Measurements from ENCODE around the gene POLN. TPM values are rescaled to one million over a fixed set of nuclear protein-coding genes. Genes with fewer than 3 reads are reported as not detected.

Gene POLN
- total RNA-seq, 4 donors from 2014 or later, result 0.27 to 2.6 (median 1.4) TPM

DNA sequence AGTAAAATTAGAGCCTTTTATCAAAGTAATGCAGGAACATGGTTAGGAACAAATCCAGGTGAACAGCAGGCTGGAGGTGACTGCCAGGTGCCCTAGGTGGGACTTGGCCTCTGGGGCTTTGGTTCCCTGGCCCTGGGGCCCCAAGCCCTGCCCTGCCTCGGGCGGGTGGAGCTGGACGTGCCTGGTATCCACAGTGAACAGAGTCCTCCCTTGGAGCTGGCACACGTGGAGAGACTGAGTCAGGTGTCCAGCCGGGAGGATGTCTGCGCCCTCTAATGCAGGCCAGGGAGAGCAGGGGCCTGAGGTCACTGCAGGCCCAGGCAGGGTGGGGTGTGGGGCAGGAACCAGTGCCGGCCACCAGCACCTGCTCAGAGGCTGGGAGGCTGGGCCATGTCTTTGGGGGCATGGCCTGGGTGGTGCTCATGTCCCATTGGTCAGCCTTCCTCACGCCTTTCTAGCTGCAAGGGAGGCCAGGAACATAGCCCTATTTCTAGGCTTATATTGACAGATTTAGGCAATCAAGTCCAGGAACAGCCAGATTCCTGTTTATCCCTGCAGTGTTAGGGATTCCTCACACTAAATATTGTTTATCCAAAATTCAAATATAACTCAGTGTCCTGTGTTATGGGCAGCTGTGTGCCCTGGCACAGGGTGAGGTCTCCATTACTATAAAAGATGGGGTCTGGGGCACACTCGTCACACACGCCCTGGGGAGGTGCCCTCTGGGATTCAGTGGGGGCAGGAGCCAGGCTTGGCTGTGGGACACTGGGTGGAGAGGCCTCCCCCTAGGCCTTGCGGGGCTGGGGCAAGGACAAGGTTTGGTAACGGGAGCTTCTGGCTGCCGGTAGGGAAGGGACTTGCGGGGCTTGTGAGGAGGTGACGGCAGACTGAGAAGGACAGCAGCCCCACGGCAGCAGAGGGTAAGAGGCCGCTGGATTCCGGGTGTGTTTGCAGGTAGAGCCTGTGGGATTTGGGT is 197.1 kb downstream of the POLN start:
- Histone ChIP-seq H3K27ac (no peak overlapping the region), H3K36me3 (no peaks in the 10 kb centered on the region), H3K27me3 (peaks cover 50% of the 10 kb centered on the region), H3K4me1 (peaks cover 0 to 27% (median 22%) of the 10 kb centered on the region in 4 donors), H3K4me3 (no peak overlapping the region), H3K9me3 (no peaks in the 10 kb centered on the region)
- in situ Hi-C loops (cut with MboI; ENCODE audit: low pct_ligation_motif_present in 1 of 4, low pct_unique_long_range_greater_than_20kb in 1 of 4, low sequenced_read_pairs in 3 of 4), result no loop called here
- no peak for DNase-seq
- TF ChIP-seq POLR2AphosphoS5 (IDR thresholded peaks at IDR 0.05), result no peak
- no peak for TF ChIP-seq EP300 (IDR thresholded peaks at IDR 0.05; ENCODE audit: low read depth)
- no peak for TF ChIP-seq POLR2A (IDR thresholded peaks at IDR 0.05)
- TF ChIP-seq, protein P1, sequence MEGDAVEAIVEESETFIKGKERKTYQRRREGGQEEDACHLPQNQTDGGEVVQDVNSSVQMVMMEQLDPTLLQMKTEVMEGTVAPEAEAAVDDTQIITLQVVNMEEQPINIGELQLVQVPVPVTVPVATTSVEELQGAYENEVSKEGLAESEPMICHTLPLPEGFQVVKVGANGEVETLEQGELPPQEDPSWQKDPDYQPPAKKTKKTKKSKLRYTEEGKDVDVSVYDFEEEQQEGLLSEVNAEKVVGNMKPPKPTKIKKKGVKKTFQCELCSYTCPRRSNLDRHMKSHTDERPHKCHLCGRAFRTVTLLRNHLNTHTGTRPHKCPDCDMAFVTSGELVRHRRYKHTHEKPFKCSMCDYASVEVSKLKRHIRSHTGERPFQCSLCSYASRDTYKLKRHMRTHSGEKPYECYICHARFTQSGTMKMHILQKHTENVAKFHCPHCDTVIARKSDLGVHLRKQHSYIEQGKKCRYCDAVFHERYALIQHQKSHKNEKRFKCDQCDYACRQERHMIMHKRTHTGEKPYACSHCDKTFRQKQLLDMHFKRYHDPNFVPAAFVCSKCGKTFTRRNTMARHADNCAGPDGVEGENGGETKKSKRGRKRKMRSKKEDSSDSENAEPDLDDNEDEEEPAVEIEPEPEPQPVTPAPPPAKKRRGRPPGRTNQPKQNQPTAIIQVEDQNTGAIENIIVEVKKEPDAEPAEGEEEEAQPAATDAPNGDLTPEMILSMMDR (IDR thresholded peaks at IDR 0.05), result no peak
- 87 to 89% methylated on average over 5 to 17 of the region's 18 CpGs for WGBS, 2 donors (ENCODE audit: low coverage in 1 of 2)
- intact Hi-C loops (cut with DNase I; ENCODE audit: low total_unique reads), result no loop called here

DNA sequence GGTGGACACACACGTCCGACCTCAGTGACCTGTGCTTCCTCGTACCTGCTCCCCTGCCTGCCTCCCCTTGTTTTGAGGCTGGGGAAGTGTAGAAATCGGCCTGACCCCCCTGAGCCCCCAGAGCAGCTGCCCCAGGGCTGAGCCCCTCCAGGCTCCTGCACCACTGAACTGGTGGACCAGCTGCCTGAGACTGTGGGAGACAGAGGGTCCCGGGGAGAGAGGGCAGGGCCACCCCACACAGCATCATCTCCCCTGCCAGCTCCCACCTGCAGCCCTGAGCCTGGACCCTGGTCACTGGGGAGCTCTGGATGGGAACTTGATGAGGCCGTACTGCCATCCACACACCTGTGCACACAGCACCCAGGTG is 197.8 kb downstream of the POLN start:
- DNase-seq, result no peak
- peaks cover 0 to 27% (median 22%) of the 10 kb centered on the region in 4 donors for H3K4me1 ChIP-seq
- H3K36me3 ChIP-seq, result no peaks in the 10 kb centered on the region
- H3K4me3 ChIP-seq, result no peak overlapping the region
- TF ChIP-seq POLR2AphosphoS5 (IDR thresholded peaks at IDR 0.05), result no peak
- no peak for TF ChIP-seq EP300 (IDR thresholded peaks at IDR 0.05; ENCODE audit: low read depth)
- TF ChIP-seq POLR2A (IDR thresholded peaks at IDR 0.05), result no peak
- TF ChIP-seq, protein P1 (IDR thresholded peaks at IDR 0.05), result no peak
- H3K27ac ChIP-seq, result no peak overlapping the region
- in situ Hi-C loops (cut with MboI; ENCODE audit: low pct_ligation_motif_present in 1 of 4, low pct_unique_long_range_greater_than_20kb in 1 of 4, low sequenced_read_pairs in 3 of 4) (no loop called here), intact Hi-C loops (cut with DNase I; ENCODE audit: low total_unique reads) (no loop called here)
- no peaks in the 10 kb centered on the region for H3K9me3 ChIP-seq
- H3K27me3 ChIP-seq, result peaks cover 50% of the 10 kb centered on the region
- 80% methylated on average over 6 of the region's 6 CpGs; no CpG with 5 or more reads in 1 of the 2 donors for WGBS, 2 donors (ENCODE audit: low coverage in 1 of 2)

DNA sequence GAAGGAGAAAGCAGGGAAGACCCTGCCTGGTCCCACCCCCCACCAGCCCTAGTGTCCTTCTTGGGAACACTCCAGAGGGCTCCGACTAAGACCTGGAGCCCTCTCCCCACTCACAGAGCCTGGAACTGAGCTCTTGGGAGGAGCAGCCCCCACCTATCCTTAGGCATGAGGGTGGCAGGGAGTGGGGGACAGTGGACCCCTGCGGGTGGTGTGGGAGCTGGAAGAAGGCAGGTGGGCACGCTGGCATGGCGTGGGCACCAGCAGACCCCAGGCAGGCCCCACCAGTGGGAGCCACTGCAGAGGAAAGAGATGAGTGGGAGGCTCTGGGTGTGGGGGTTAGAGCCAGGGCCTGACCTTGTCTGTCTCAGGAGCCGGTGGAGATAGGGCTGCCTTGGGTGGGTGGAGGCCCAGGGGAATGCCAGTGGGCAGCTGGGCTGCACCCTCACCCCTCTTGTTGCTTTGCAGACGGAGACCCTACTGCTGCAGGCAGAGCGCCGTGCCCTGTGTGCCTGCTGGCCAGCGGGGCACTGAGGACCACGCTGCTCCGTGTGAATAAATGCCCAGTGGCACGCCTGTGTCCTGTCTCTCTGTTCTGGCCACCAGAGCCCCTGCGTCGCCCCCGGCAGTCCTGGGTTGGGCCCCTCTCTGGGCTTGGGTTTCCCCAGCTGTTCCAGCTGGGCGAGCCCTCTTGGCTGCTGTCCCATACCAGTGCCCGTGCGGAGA is 198.4 kb downstream of the POLN start:
- intact Hi-C loops (cut with DNase I; ENCODE audit: low total_unique reads), result no loop called here
- Histone ChIP-seq H3K4me3 (no peak overlapping the region), H3K36me3 (no peaks in the 10 kb centered on the region), H3K9me3 (no peaks in the 10 kb centered on the region), H3K27me3 (peaks cover 53% of the 10 kb centered on the region), H3K27ac (no peak overlapping the region), H3K4me1 (peaks cover 0 to 27% (median 22%) of the 10 kb centered on the region in 4 donors)
- TF ChIP-seq EP300 (IDR thresholded peaks at IDR 0.05; ENCODE audit: low read depth) (no peak), POLR2AphosphoS5 (IDR thresholded peaks at IDR 0.05) (no peak), POLR2A (IDR thresholded peaks at IDR 0.05) (no peak)
- TF ChIP-seq, protein P1 (IDR thresholded peaks at IDR 0.05), result no peak
- in situ Hi-C loops (cut with MboI; ENCODE audit: low pct_ligation_motif_present in 1 of 4, low pct_unique_long_range_greater_than_20kb in 1 of 4, low sequenced_read_pairs in 3 of 4), result no loop called here
- DNase-seq, result no peak
- 88% methylated on average over 18 of the region's 18 CpGs; no CpG with 5 or more reads in 1 of the 2 donors for WGBS, 2 donors (ENCODE audit: low coverage in 1 of 2)

DNA sequence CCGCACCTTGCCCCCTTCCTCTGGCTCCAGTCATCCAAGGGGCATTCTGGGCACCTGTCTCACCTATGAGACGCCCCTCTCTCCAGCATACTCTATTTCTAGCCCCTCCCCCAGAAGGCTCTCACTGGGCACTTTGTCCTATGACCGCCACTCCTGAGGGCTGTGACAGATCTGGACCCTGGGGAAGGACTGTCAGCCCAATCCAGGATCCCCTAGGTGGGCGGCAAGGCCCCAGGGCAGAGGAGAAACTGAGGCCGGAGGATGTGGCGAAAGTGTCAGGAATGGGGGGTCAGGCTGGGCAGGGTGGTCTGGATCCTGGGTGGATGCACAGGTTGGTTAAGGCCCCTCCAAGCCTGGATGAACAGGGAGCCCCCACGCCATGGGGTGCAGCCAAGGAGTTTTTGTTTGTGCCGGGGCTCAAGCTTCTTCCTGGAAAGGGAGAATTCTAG is 198.9 kb downstream of the POLN start:
- H3K27me3 ChIP-seq, result peaks cover 47% of the 10 kb centered on the region
- no peaks in the 10 kb centered on the region for H3K9me3 ChIP-seq
- H3K4me3 ChIP-seq, result peak overlapping the region in 2 of 4 donors; percentile 90 to 94
- intact Hi-C loops (cut with DNase I; ENCODE audit: low total_unique reads), result no loop called here
- WGBS, 2 donors (ENCODE audit: low coverage in 1 of 2), result 82% methylated on average over 7 of the region's 8 CpGs; no CpG with 5 or more reads in 1 of the 2 donors
- no peak for TF ChIP-seq POLR2AphosphoS5 (IDR thresholded peaks at IDR 0.05)
- TF ChIP-seq, protein P1 (IDR thresholded peaks at IDR 0.05), result no peak
- TF ChIP-seq POLR2A (IDR thresholded peaks at IDR 0.05), result no peak
- TF ChIP-seq EP300 (IDR thresholded peaks at IDR 0.05; ENCODE audit: low read depth), result no peak
- DNase-seq, result no peak
- in situ Hi-C loops (cut with MboI; ENCODE audit: low pct_ligation_motif_present in 1 of 4, low pct_unique_long_range_greater_than_20kb in 1 of 4, low sequenced_read_pairs in 3 of 4), result no loop called here
- H3K36me3 ChIP-seq, result no peaks in the 10 kb centered on the region
- H3K27ac ChIP-seq, result no peak overlapping the region
- peaks cover 0 to 27% (median 22%) of the 10 kb centered on the region in 4 donors for H3K4me1 ChIP-seq

Measured in transverse colon (tissue), 4 donors.